ENCODE results near the gene NAA20. TPM values are rescaled to one million over a fixed set of nuclear protein-coding genes. Genes with fewer than 3 reads are reported as not detected.

Gene NAA20
- total and polyA plus RNA-seq, 10 donors = 19.3 to 68.4 (median 40.0) TPM

- DNase-seq = no peak
- Histone ChIP-seq H3K4me3 (no peak overlapping the region), H3K36me3 (peaks cover 0 to 88% (median 18%) of the 10 kb centered on the region in 6 donors), H3K4me1 (peaks cover 10 to 92% (median 38%) of the 10 kb centered on the region in 6 donors), H3K27ac (peak overlapping the region in 6 of 8 donors; percentile 0 to 66 (median 52)), H3K27me3 (replicated peaks in 1 of 7) (no peaks in the 10 kb centered on the region), H3K9me3 (no peaks in the 10 kb centered on the region)
- TF ChIP-seq POLR2AphosphoS5 (IDR thresholded peaks at IDR 0.05) = no peak
- TF ChIP-seq, protein P1, sequence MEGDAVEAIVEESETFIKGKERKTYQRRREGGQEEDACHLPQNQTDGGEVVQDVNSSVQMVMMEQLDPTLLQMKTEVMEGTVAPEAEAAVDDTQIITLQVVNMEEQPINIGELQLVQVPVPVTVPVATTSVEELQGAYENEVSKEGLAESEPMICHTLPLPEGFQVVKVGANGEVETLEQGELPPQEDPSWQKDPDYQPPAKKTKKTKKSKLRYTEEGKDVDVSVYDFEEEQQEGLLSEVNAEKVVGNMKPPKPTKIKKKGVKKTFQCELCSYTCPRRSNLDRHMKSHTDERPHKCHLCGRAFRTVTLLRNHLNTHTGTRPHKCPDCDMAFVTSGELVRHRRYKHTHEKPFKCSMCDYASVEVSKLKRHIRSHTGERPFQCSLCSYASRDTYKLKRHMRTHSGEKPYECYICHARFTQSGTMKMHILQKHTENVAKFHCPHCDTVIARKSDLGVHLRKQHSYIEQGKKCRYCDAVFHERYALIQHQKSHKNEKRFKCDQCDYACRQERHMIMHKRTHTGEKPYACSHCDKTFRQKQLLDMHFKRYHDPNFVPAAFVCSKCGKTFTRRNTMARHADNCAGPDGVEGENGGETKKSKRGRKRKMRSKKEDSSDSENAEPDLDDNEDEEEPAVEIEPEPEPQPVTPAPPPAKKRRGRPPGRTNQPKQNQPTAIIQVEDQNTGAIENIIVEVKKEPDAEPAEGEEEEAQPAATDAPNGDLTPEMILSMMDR (IDR thresholded peaks at IDR 0.05 in 8 of 11, conservative IDR thresholded peaks at IDR 0.05 in 3 of 11) = no peak
- TF ChIP-seq POLR2A (IDR thresholded peaks at IDR 0.05) = no peak
- whole genome bisulfite sequencing, 5 donors = 35 to 50% (median 45%) methylated on average over 9 of the region's 9 CpGs
- intact Hi-C loops (cut with DNase I; ENCODE audit: low total_unique reads) = loop anchor here (5.0 to 10.0 kb wide), 3 partner anchors 92 to 302 kb away; no protein-coding TSS in a partner anchor
These were observed 20.2 kb upstream of the NAA20 start for GRCh38 chr20:19996917-19997316.

DNA sequence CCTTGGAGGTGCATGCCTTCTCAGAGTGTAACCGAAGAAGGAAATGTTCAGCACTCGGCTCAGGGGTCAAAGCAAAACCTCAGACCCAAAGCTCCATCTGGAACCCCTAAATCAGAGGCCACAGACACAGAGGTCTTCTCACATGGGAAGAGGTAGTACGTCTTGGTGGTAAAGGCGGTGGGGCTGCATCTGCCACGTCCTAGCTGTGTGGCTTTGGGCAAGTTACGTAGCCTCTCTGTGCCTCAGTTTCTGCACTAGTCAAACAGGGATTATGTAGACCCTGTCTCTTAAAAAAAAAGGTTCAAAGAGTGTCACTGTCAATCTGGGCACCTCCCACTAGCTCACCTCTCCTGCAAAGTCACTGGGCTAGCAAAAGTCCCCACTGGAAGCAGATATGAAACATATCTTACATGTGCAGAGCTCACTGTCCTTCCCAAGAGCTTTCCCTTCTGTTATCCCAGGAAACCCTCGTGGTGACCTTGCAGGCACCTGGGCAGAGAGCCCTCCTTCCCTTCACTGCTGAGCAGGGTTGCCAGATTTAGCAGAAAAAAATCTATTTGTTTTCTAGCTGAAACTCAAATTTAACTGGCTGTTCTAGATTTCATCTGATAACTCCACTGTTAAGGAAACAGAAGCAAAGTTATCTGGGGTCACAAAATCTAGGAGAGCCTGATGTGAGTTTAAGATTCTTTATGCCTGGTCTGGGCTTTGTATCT, 18.0 kb upstream of the NAA20 start:
- no peak for DNase-seq
- TF ChIP-seq POLR2AphosphoS5 (IDR thresholded peaks at IDR 0.05) = no peak
- TF ChIP-seq, protein P1 (IDR thresholded peaks at IDR 0.05 in 8 of 11, conservative IDR thresholded peaks at IDR 0.05 in 3 of 11) = no peak
- TF ChIP-seq POLR2A (IDR thresholded peaks at IDR 0.05) = no peak
- WGBS, 5 donors = 69 to 82% (median 75%) methylated on average over 7 of the region's 7 CpGs
- peak overlapping the region in 1 of 8 donors; percentile 1 for H3K27ac ChIP-seq
- intact Hi-C loops (cut with DNase I; ENCODE audit: low total_unique reads) = loop anchor here (5.0 to 10.0 kb wide), 3 partner anchors 94 to 304 kb away; no protein-coding TSS in a partner anchor
- no peak overlapping the region for H3K4me3 ChIP-seq
- peaks cover 0 to 12% (median 0%) of the 10 kb centered on the region in 7 donors for H3K27me3 ChIP-seq (replicated peaks in 1 of 7)
- no peaks in the 10 kb centered on the region for H3K9me3 ChIP-seq
- peaks cover 0 to 79% (median 18%) of the 10 kb centered on the region in 6 donors for H3K36me3 ChIP-seq
- H3K4me1 ChIP-seq = peaks cover 14 to 92% (median 43%) of the 10 kb centered on the region in 6 donors

- H3K9me3 ChIP-seq = no peaks in the 10 kb centered on the region
- H3K27ac ChIP-seq = peak overlapping the region in 2 of 8 donors; percentile 19 to 23
- peaks cover 0 to 12% (median 0%) of the 10 kb centered on the region in 7 donors for H3K27me3 ChIP-seq (replicated peaks in 1 of 7)
- H3K4me3 ChIP-seq = no peak overlapping the region
- DNase-seq = no peak
- peaks cover 13 to 92% (median 35%) of the 10 kb centered on the region in 6 donors for H3K4me1 ChIP-seq
- peaks cover 0 to 72% (median 18%) of the 10 kb centered on the region in 6 donors for H3K36me3 ChIP-seq
- intact Hi-C loops (cut with DNase I; ENCODE audit: low total_unique reads) = no loop called here
- no peak for TF ChIP-seq POLR2AphosphoS5 (IDR thresholded peaks at IDR 0.05)
- TF ChIP-seq, protein P1 (IDR thresholded peaks at IDR 0.05 in 8 of 11, conservative IDR thresholded peaks at IDR 0.05 in 3 of 11) = no peak
- no peak for TF ChIP-seq POLR2A (IDR thresholded peaks at IDR 0.05)
- WGBS, 5 donors = 63 to 78% (median 66%) methylated on average over 12 to 14 of the region's 14 CpGs
These were observed 16.8 kb upstream of the NAA20 start for GRCh38 chr20:20000211-20000968.

All from spleen (tissue), 11 donors.